Endothelial cell of umbilical vein (primary cell): ENCODE results near the gene CCDC190. TPM values are rescaled to one million over a fixed set of nuclear protein-coding genes. Genes with fewer than 3 reads are reported as not detected.
"Not testable (repeated sequence)": the region's sequence is repeated elsewhere in the genome, so short reads cannot be mapped to it uniquely, and the experiment has no call there.

Source experiments
- BruUV-seq: library from RNA; stranded (reverse); fragments of 400-500 nt; replicated peaks from 2 replicates; lab custom pipeline; 2021; lab: Mats Ljungman, UMichigan
- CTCF ChIA-PET: fragments of 300-600, 350-600 bp; sonication (Branson Sonifier 250); formaldehyde crosslinking; loops from one replicate; lab custom pipeline; 2021; ENCODE audit warnings: antibody characterized with exemption, inconsistent platforms; lab: Charles Lee
- POLR2A ChIA-PET: fragments of 300-600, 350-600 bp; sonication (Branson Sonifier 250); formaldehyde crosslinking; loops from one replicate; lab custom pipeline; 2021; ENCODE audit warnings: antibody characterized with exemption, inconsistent platforms; lab: Charles Lee
- DNase-seq: peaks from one replicate; pipeline ENCODE4 v3.0.0-alpha.2; 2011; ENCODE audit warnings: low read depth, low spot score
- FAIRE-seq: peaks from 2 replicates; lab custom pipeline; 2011; peaks lifted over from hg19 to GRCh38; lab: Jason Lieb, UNC
- H2AFZ ChIP-seq: 2 replicates; pipeline ENCODE4 v1.6.0; 2012; ENCODE audit warnings: low read depth, low read length, control low read depth, inconsistent platforms
- H3K27ac ChIP-seq: 2 replicates; pipeline ENCODE4 v1.5.1; 2011; ENCODE audit warnings: low read depth, mild to moderate bottlenecking, control low read depth, low read length, moderate library complexity; ENCODE audit not compliant: insufficient read depth
- H3K27me3 ChIP-seq, 2 experiments: 2 replicates each; pipeline versions ENCODE4 v1.6.0 to v1.6.1; 2011; ENCODE audit warnings: low read length in 2 of 2, mixed read lengths in 1 of 2; ENCODE audit not compliant: control insufficient read depth in 2 of 2, insufficient read depth in 2 of 2
- H3K36me3 ChIP-seq, 2 experiments: 2 replicates in 1 of 2; 3 replicates in 1 of 2; pipeline ENCODE4 v1.5.1; 2011; ENCODE audit warnings: low read length in 2 of 2, mild to moderate bottlenecking in 1 of 2, moderate library complexity in 1 of 2; ENCODE audit not compliant: control insufficient read depth in 2 of 2, insufficient read depth in 2 of 2; ENCODE audit errors: extremely low read depth in 1 of 2
- H3K4me1 ChIP-seq: 3 replicates; pipeline ENCODE4 v1.5.1; 2011; ENCODE audit warnings: mild to moderate bottlenecking, low read length; ENCODE audit not compliant: control insufficient read depth, insufficient read depth; ENCODE audit errors: extremely low read depth
- H3K4me2 ChIP-seq: 2 replicates; pipeline ENCODE4 v1.6.1; 2011; ENCODE audit warnings: low read length, control low read depth, mixed read lengths; ENCODE audit not compliant: insufficient read depth
- H3K4me3 ChIP-seq, 3 experiments: fragments of 200-600 bp in 1 of 3; sonication (generic), shearing (Covaris generic) in 1 of 3; replicated peaks in 1 of 3; 2 replicates each; pipeline ENCODE4 v1.5.1; 2011 to 2016; ENCODE audit warnings: control low read depth in 3 of 3, low read length in 3 of 3, mild to moderate bottlenecking in 2 of 3, inconsistent platforms in 1 of 3, low read depth in 1 of 3, moderate library complexity in 1 of 3; ENCODE audit not compliant: insufficient read depth in 1 of 3
- H3K79me2 ChIP-seq: 2 replicates; pipeline ENCODE4 v1.6.0; 2012; ENCODE audit warnings: low read length, inconsistent platforms; ENCODE audit not compliant: control insufficient read depth, insufficient read depth
- H3K9ac ChIP-seq: replicated peaks from 2 replicates; pipeline ENCODE3; 2011; ENCODE audit warnings: low read length, control low read depth; ENCODE audit not compliant: insufficient read depth; ENCODE audit errors: extremely low read depth
- H3K9me1 ChIP-seq: replicated peaks from 3 replicates; pipeline ENCODE4 v1.6.0; 2011; ENCODE audit warnings: mild to moderate bottlenecking, low read length; ENCODE audit not compliant: control insufficient read depth, insufficient read depth; ENCODE audit errors: extremely low read depth
- H3K9me3 ChIP-seq: replicated peaks from 2 replicates; pipeline ENCODE4 v1.5.1; 2012; ENCODE audit warnings: low read length, inconsistent platforms; ENCODE audit not compliant: control insufficient read depth, insufficient read depth
- H4K20me1 ChIP-seq: replicated peaks from 2 replicates; pipeline ENCODE3; 2011; ENCODE audit warnings: mild to moderate bottlenecking, low read length; ENCODE audit not compliant: control insufficient read depth, insufficient read depth; ENCODE audit errors: extremely low read depth
- dilution Hi-C: fragments of 300-500 bp; cut with MboI; formaldehyde crosslinking; loops from one replicate; pipeline ENCODE4 v1.15.0; 2019; ENCODE audit warnings: low sequenced_read_pairs; ENCODE audit not compliant: extremely low pct_ligation_motif_present
- intact Hi-C: fragments of 100-400 bp; cut with micrococcal nuclease; formaldehyde crosslinking; loops from one replicate; pipeline ENCODE4 v1.10.0; 2022
- polyA plus RNA-seq, 4 experiments: library from polyadenylated mRNA; depleted of rRNA in 3 of 4; stranded (reverse) in 3 of 4; unstranded in 1 of 4; fragments of >200 nt; gene quantifications; 2 replicates each; pipeline versions ENCODE4 v1.2.1 to v1.2.3, GENCODE V29; 2011 to 2012; ENCODE audit warnings: missing spikeins in 1 of 4
- total RNA-seq: library from RNA; stranded (reverse); gene quantifications from 2 replicates; pipeline ENCODE4 v1.2.3, GENCODE V29; 2021

The CCDC190 gene
- total and polyA plus RNA-seq, 2 donors (not counting 3 experiments of a cell fraction or from before 2014, with no cell fraction given), result 3.7 to 9.0 TPM

DNA sequence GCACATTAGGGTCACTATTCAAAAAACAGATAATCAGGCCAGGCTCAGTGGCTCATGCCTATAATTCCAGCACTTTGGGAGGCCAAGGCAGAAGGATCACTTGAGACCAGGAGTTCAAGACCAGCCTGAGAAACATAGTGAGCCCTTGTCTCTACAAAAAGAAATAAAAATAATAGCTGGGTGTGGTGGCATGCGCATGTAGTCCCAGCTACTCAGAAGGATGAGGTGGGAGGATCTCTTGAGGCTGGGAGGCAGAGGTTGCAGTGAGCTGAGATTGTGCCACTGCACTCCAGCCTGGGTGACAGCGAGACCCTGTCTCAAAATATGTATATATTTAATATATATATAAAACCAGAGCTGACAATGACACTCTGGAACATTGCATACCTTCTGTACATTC, 48.6 kb downstream of the CCDC190 start:
- DNase-seq, H3K79me2 ChIP-seq, H3K27me3 ChIP-seq, H3K9me1 ChIP-seq, H3K36me3 ChIP-seq, POLR2A ChIA-PET, FAIRE-seq, H3K4me2 ChIP-seq, CTCF ChIA-PET, H3K4me3 ChIP-seq, H2AFZ ChIP-seq, intact Hi-C loops, H3K9ac ChIP-seq, H4K20me1 ChIP-seq, H3K27ac ChIP-seq, H3K4me1 ChIP-seq, dilution Hi-C loops, H3K9me3 ChIP-seq: not testable (repeated sequence)
- BruUV-seq, result TSS peak; percentile 51

- CTCF ChIA-PET, POLR2A ChIA-PET: not testable (repeated sequence)
Measured at GRCh38 chr1:162807503-162807902, 53.5 kb downstream of the CCDC190 start.

More at GRCh38 chr1:162807503-162807902, 53.5 kb downstream of the CCDC190 start:
- H3K4me3 ChIP-seq, H4K20me1 ChIP-seq, BruUV-seq, intact Hi-C loops, H2AFZ ChIP-seq, H3K27me3 ChIP-seq, H3K9ac ChIP-seq, H3K79me2 ChIP-seq, dilution Hi-C loops, H3K36me3 ChIP-seq, H3K4me1 ChIP-seq, H3K9me1 ChIP-seq, DNase-seq, FAIRE-seq, H3K9me3 ChIP-seq, H3K4me2 ChIP-seq, H3K27ac ChIP-seq: not testable (repeated sequence)

Other genes starting within 250 kb of the CCDC190 start
- 22.7 and 30.8 TPM in 2 replicates for gene DDR2, start 228.7 kb downstream of the CCDC190 start, total RNA-seq
- 20.0 and 27.8 TPM in 2 replicates for gene DDR2, start 228.7 kb downstream of the CCDC190 start, polyA plus RNA-seq
- 25.6 and 26.6 TPM in 2 replicates for gene HSD17B7, start 70.5 kb downstream of the CCDC190 start, total RNA-seq
- 15.9 and 17.7 TPM in 2 replicates for gene HSD17B7, start 70.5 kb downstream of the CCDC190 start, polyA plus RNA-seq
- gene RGS4, start 208.2 kb upstream of the CCDC190 start, total RNA-seq, result 54.9 and 59.3 TPM in 2 replicates
- 7.9 and 14.6 TPM in 2 replicates for gene RGS4, start 208.2 kb upstream of the CCDC190 start, polyA plus RNA-seq